ENCODE data around the gene MED25. TPM values are rescaled to one million over a fixed set of nuclear protein-coding genes. Genes with fewer than 3 reads are reported as not detected.
A peak's percentile ranks its signal among the peaks of the same experiment; 100 is the strongest.

MED25 gene
- total and polyA plus RNA-seq, 2 of the 8 experiments (the other 6 are each of a cell fraction or from before 2014, with no cell fraction given): 21.6 to 71.4 TPM

DNA sequence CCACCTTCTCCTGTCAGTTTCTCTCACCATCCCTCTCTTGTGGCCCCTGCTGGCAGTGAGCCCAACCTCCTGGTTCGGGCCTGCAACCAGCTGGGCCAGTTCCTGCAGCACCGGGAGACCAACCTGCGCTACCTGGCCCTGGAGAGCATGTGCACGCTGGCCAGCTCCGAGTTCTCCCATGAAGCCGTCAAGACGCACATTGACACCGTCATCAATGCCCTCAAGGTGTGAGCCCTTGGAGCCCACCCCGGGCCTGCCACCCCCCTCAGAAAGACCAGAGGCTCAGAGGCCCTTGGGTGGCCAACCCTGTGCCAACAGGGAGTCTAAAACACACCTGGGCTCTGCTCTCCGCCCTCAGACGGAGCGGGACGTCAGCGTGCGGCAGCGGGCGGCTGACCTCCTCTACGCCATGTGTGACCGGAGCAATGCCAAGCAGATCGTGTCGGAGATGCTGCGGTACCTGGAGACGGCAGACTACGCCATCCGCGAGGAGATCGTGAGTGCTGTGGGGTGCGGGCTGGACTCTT is 18.8 kb upstream of the MED25 start:
- Histone ChIP-seq H3K27ac (ENCODE audit: low read depth, low read length) (peak overlapping the region; percentile 34; the same call in 1 of the 2 replicates), H2AFZ (ENCODE audit: low read length) (no peak overlapping the region), H3K4me2 (ENCODE audit: insufficient read depth in 1 of 2, low read depth in 2 of 2, low read length in 2 of 2) (no peak overlapping the region), H3K4ac (replicated peaks; ENCODE audit: insufficient read length, low read depth, low read length) (no peak overlapping the region), H4K8ac (ENCODE audit: extremely low read depth, insufficient read depth, low read length) (no peak overlapping the region), H3K79me1 (ENCODE audit: low read depth, low read length) (peaks cover 2% of the 10 kb centered on the region; the same call in 1 of the 2 replicates), H2BK120ac (replicated peaks; ENCODE audit: low read depth, low read length) (no peak overlapping the region), H3K4me1 (replicated peaks in 1 of 4; ENCODE audit: control insufficient read depth in 3 of 4, insufficient read depth in 4 of 4, low read length in 3 of 4) (peaks cover 4 to 16% (median 6%) of the 10 kb centered on the region in 4 experiments), H3K14ac (ENCODE audit: insufficient read length) (no peak overlapping the region), H4K20me1 (replicated peaks in 1 of 2; ENCODE audit: control insufficient read depth in 1 of 2, insufficient read depth in 2 of 2, low read length in 2 of 2) (peaks cover 4 to 11% of the 10 kb centered on the region in 2 experiments), H3K23me2 (ENCODE audit: low read depth, low read length) (peaks cover 2% of the 10 kb centered on the region; the same call in 1 of the 2 replicates), H3K79me2 (ENCODE audit: control insufficient read depth in 1 of 2, insufficient read depth in 2 of 2, low read length in 2 of 2) (no peaks in the 10 kb centered on the region), H2BK12ac (ENCODE audit: low read depth, low read length) (no peak overlapping the region), H3K18ac (ENCODE audit: extremely low read depth, low read length) (no peak overlapping the region), H3K56ac (replicated peaks; ENCODE audit: insufficient read length, low read depth, low read length) (no peak overlapping the region), H3K4me3 (ENCODE audit: extremely low read depth in 1 of 4, insufficient read depth in 2 of 4, low read depth in 3 of 4, low read length in 4 of 4) (no peak overlapping the region), H2AK5ac (ENCODE audit: low read depth, low read length) (no peak overlapping the region), H3K27me3 (replicated peaks in 1 of 4; ENCODE audit: control insufficient read depth in 3 of 4, extremely low read depth in 1 of 4, insufficient read depth in 3 of 4, low read length in 3 of 4) (no peaks in the 10 kb centered on the region), H4K91ac (replicated peaks; ENCODE audit: insufficient read length, low read length) (no peak overlapping the region), H3K9me3 (ENCODE audit: insufficient read depth in 2 of 2, low read depth in 1 of 2, low read length in 1 of 2) (no peaks in the 10 kb centered on the region), H3K36me3 (ENCODE audit: control insufficient read depth in 2 of 4, insufficient read depth in 4 of 4, low read length in 3 of 4) (peaks cover 4 to 47% (median 27%) of the 10 kb centered on the region in 4 experiments), H2BK15ac (ENCODE audit: low read length) (no peak overlapping the region), H3K9ac (replicated peaks in 1 of 4; ENCODE audit: extremely low read depth in 1 of 4, low read depth in 3 of 4, low read length in 3 of 4) (no peak overlapping the region), H3K23ac (ENCODE audit: insufficient read length) (no peak overlapping the region), H2BK20ac (ENCODE audit: low read length) (no peak overlapping the region), H4K5ac (ENCODE audit: insufficient read length, low read depth, low read length) (no peak overlapping the region), H2BK5ac (ENCODE audit: low read depth, low read length) (no peak overlapping the region)
- FAIRE-seq: no peak
- 95% methylated on average over 28 of the region's 28 CpGs; no CpG with 5 or more reads in 1 of the 2 experiments for WGBS, 2 experiments (ENCODE audit: extremely low coverage in 1 of 2, insufficient coverage in 1 of 2, insufficient read length in 1 of 2, insufficient replicate concordance in 2 of 2, low coverage in 1 of 2, low lambda C conversion rate in 2 of 2, missing lambda C conversion rate in 1 of 2)
- ChIA-PET CTCF (ENCODE audit: partially characterized antibody) (interaction anchor here (1.0 to 2.3 kb wide), 4 partner anchors 8 to 19 kb away, joined by 3 to 12 read pairs (median 5); no protein-coding TSS in a partner anchor), POLR2A (ENCODE audit: partially characterized antibody) (no interaction called here)
- DNase-seq (ENCODE audit: low read depth in 1 of 2, low spot score in 2 of 2): no peak
- TF ChIP-seq SP2 (IDR thresholded peaks at IDR 0.05; ENCODE audit: low read length): no peak
- TF ChIP-seq KDM1A (IDR thresholded peaks at IDR 0.05; ENCODE audit: borderline replicate concordance, low read length): no peak
- TF ChIP-seq TEAD4 (IDR thresholded peaks at IDR 0.05; ENCODE audit: low read depth, low read length): no peak
- no peak for TF ChIP-seq EGR1 (IDR thresholded peaks at IDR 0.05; ENCODE audit: borderline replicate concordance, low read depth, low read length)
- no peak for TF ChIP-seq TAF7 (optimal IDR thresholded peaks at IDR 0.05; ENCODE audit: borderline replicate concordance, low read depth, low read length)
- TF ChIP-seq, protein P1, sequence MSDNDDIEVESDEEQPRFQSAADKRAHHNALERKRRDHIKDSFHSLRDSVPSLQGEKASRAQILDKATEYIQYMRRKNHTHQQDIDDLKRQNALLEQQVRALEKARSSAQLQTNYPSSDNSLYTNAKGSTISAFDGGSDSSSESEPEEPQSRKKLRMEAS (IDR thresholded peaks at IDR 0.05): no peak
- TF ChIP-seq NANOG (IDR thresholded peaks at IDR 0.05; ENCODE audit: insufficient read depth, low read depth, low read length, poor library complexity, severe bottlenecking): no peak
- TF ChIP-seq ATF3 (IDR thresholded peaks at IDR 0.05; ENCODE audit: insufficient read depth, low read depth, low read length): no peak
- no peak for TF ChIP-seq RXRA (IDR thresholded peaks at IDR 0.05; ENCODE audit: insufficient read depth, low read depth, low read length)
- no peak for TF ChIP-seq JUN (IDR thresholded peaks at IDR 0.05; ENCODE audit: low read depth, low read length)
- TF ChIP-seq YY1 (IDR thresholded peaks at IDR 0.05; ENCODE audit: low read depth, low read length): no peak
- no peak for TF ChIP-seq CHD2 (IDR thresholded peaks at IDR 0.05; ENCODE audit: low read length)
- TF ChIP-seq SIX5 (IDR thresholded peaks at IDR 0.05; ENCODE audit: low read depth, low read length): no peak
- TF ChIP-seq CBX5 (IDR thresholded peaks at IDR 0.05; ENCODE audit: low read depth, low read length): no peak
